H1 (cell line): ENCODE results near the gene NOL4L. TPM values are rescaled to one million over a fixed set of nuclear protein-coding genes. Genes with fewer than 3 reads are reported as not detected.

Source experiments
- CTCF ChIA-PET: fragments of 300-600 bp; sonication (Branson Sonifier 250); formaldehyde crosslinking; loops from one replicate; lab custom pipeline; 2021; ENCODE audit not compliant: partially characterized antibody; lab: Charles Lee
- POLR2A ChIA-PET: fragments of 300-600 bp; sonication (Branson Sonifier 250); formaldehyde crosslinking; loops from one replicate; lab custom pipeline; 2021; ENCODE audit warnings: inconsistent platforms; ENCODE audit not compliant: partially characterized antibody; lab: Charles Lee
- DNase-seq, 2 experiments: peaks; one replicate each; pipeline versions ENCODE4 v3.0.0 to v3.0.0-alpha.2; 2010 to 2022; ENCODE audit warnings: low spot score in 2 of 2, low read depth in 1 of 2, mixed read lengths in 1 of 2
- FAIRE-seq: peaks from 2 replicates; lab custom pipeline; 2011; peaks lifted over from hg19 to GRCh38; lab: Jason Lieb, UNC
- H2AFZ ChIP-seq: 2 replicates; pipeline ENCODE4 v1.8.1; 2012; ENCODE audit warnings: low read length, inconsistent platforms
- H2AK5ac ChIP-seq: 2 replicates; pipeline ENCODE4 v1.6.1; 2013; ENCODE audit warnings: low read depth, low read length
- H2BK120ac ChIP-seq: replicated peaks from 2 replicates; pipeline ENCODE3; 2013; ENCODE audit warnings: low read depth, low read length, inconsistent platforms
- H2BK12ac ChIP-seq: 2 replicates; pipeline ENCODE4 v1.6.1; 2013; ENCODE audit warnings: low read depth, low read length
- H2BK15ac ChIP-seq: 2 replicates; pipeline ENCODE4 v1.6.1; 2013; ENCODE audit warnings: low read length
- H2BK20ac ChIP-seq: 2 replicates; pipeline ENCODE4 v1.6.1; 2013; ENCODE audit warnings: low read length
- H2BK5ac ChIP-seq: 2 replicates; pipeline ENCODE4 v1.6.1; 2013; ENCODE audit warnings: low read depth, low read length
- H3K14ac ChIP-seq: 2 replicates; pipeline ENCODE4 v1.6.1; 2013; ENCODE audit warnings: inconsistent platforms; ENCODE audit not compliant: insufficient read length
- H3K18ac ChIP-seq: 2 replicates; pipeline ENCODE4 v1.6.1; 2013; ENCODE audit warnings: low read length; ENCODE audit errors: extremely low read depth
- H3K23ac ChIP-seq: 2 replicates; pipeline ENCODE4 v1.6.1; 2013; ENCODE audit warnings: inconsistent platforms; ENCODE audit not compliant: insufficient read length
- H3K23me2 ChIP-seq: 2 replicates; pipeline ENCODE4 v1.6.1; 2013; ENCODE audit warnings: low read depth, low read length
- H3K27ac ChIP-seq: 2 replicates; pipeline ENCODE4 v1.6.1; 2011; ENCODE audit warnings: low read depth, low read length, inconsistent platforms
- H3K27me3 ChIP-seq, 4 experiments: replicated peaks in 1 of 4; 1 replicate in 1 of 4; 2 replicates in 3 of 4; pipeline versions ENCODE4 v1.6.1 to v1.8.1; 2011 to 2013; ENCODE audit warnings: low read length in 3 of 4, mild to moderate bottlenecking in 3 of 4, inconsistent platforms in 2 of 4, mixed read lengths in 2 of 4, moderate library complexity in 1 of 4; ENCODE audit not compliant: control insufficient read depth in 3 of 4, insufficient read depth in 3 of 4; ENCODE audit errors: extremely low read depth in 1 of 4
- H3K36me3 ChIP-seq, 4 experiments: 2 replicates each; pipeline versions ENCODE4 v1.6.1 to v1.8.1; 2011 to 2013; ENCODE audit warnings: mild to moderate bottlenecking in 4 of 4, low read length in 3 of 4, moderate library complexity in 2 of 4, control low read depth in 1 of 4, inconsistent platforms in 1 of 4; ENCODE audit not compliant: insufficient read depth in 4 of 4, control insufficient read depth in 2 of 4
- H3K4ac ChIP-seq: replicated peaks from 2 replicates; pipeline ENCODE3; 2013; ENCODE audit warnings: low read length, low read depth, mixed read lengths, inconsistent platforms; ENCODE audit not compliant: insufficient read length
- H3K4me1 ChIP-seq, 4 experiments: replicated peaks in 1 of 4; 1 replicate in 1 of 4; 2 replicates in 3 of 4; pipeline versions ENCODE4 v1.6.1 to v1.8.1; 2011 to 2013; ENCODE audit warnings: low read length in 3 of 4, inconsistent platforms in 2 of 4, mixed read lengths in 1 of 4; ENCODE audit not compliant: insufficient read depth in 4 of 4, control insufficient read depth in 3 of 4
- H3K4me2 ChIP-seq, 2 experiments: 2 replicates each; pipeline versions ENCODE4 v1.6.1 to v1.8.1; 2011 to 2013; ENCODE audit warnings: low read depth in 2 of 2, low read length in 2 of 2, control low read depth in 1 of 2, inconsistent platforms in 1 of 2, mild to moderate bottlenecking in 1 of 2; ENCODE audit not compliant: insufficient read depth in 1 of 2
- H3K4me3 ChIP-seq, 4 experiments: fragments of 200-600, 300-600 bp in 1 of 4; sonication (generic), shearing (Covaris generic), sonication (Bioruptor Twin) in 1 of 4; 2 replicates each; pipeline versions ENCODE4 v1.5.1 to v1.8.1; 2011 to 2016; ENCODE audit warnings: low read length in 4 of 4, low read depth in 3 of 4, control low read depth in 2 of 4, inconsistent platforms in 2 of 4, mild to moderate bottlenecking in 2 of 4, mixed read lengths in 1 of 4, moderate library complexity in 1 of 4; ENCODE audit not compliant: insufficient read depth in 2 of 4; ENCODE audit errors: extremely low read depth in 1 of 4
- H3K56ac ChIP-seq: replicated peaks from 2 replicates; pipeline ENCODE3; 2013; ENCODE audit warnings: low read depth, mild to moderate bottlenecking, mixed read lengths, low read length, inconsistent platforms; ENCODE audit not compliant: insufficient read length
- H3K79me1 ChIP-seq: 2 replicates; pipeline ENCODE4 v1.6.1; 2013; ENCODE audit warnings: low read depth, low read length, control low read depth
- H3K79me2 ChIP-seq, 2 experiments: 2 replicates each; pipeline versions ENCODE4 v1.6.1 to v1.8.1; 2012 to 2013; ENCODE audit warnings: low read length in 2 of 2, mild to moderate bottlenecking in 2 of 2, inconsistent platforms in 1 of 2; ENCODE audit not compliant: insufficient read depth in 2 of 2, control insufficient read depth in 1 of 2
- H3K9ac ChIP-seq, 4 experiments: replicated peaks in 1 of 4; 1 replicate in 1 of 4; 2 replicates in 3 of 4; pipeline versions ENCODE4 v1.6.1 to v1.8.1; 2011 to 2013; ENCODE audit warnings: low read depth in 3 of 4, low read length in 3 of 4, control low read depth in 2 of 4, mild to moderate bottlenecking in 2 of 4, moderate library complexity in 2 of 4, inconsistent platforms in 1 of 4; ENCODE audit errors: extremely low read depth in 1 of 4
- H3K9me3 ChIP-seq, 2 experiments: 2 replicates each; pipeline versions ENCODE4 v1.6.1 to v1.8.1; 2012 to 2013; ENCODE audit warnings: mild to moderate bottlenecking in 2 of 2, moderate library complexity in 2 of 2, control low read depth in 1 of 2, inconsistent platforms in 1 of 2, low read depth in 1 of 2, low read length in 1 of 2, mixed read lengths in 1 of 2; ENCODE audit not compliant: insufficient read depth in 2 of 2
- H4K20me1 ChIP-seq, 2 experiments: replicated peaks in 1 of 2; 2 replicates each; pipeline versions ENCODE3 to v1.8.1; 2011 to 2013; ENCODE audit warnings: inconsistent platforms in 2 of 2, low read length in 2 of 2, mild to moderate bottlenecking in 1 of 2; ENCODE audit not compliant: insufficient read depth in 2 of 2, control insufficient read depth in 1 of 2
- H4K5ac ChIP-seq: 2 replicates; pipeline ENCODE4 v1.6.1; 2013; ENCODE audit warnings: low read length, low read depth, mixed read lengths, inconsistent platforms; ENCODE audit not compliant: insufficient read length
- H4K8ac ChIP-seq: 2 replicates; pipeline ENCODE4 v1.8.0; 2013; ENCODE audit warnings: mild to moderate bottlenecking, moderate library complexity, low read length, inconsistent platforms; ENCODE audit not compliant: insufficient read depth; ENCODE audit errors: extremely low read depth
- H4K91ac ChIP-seq: replicated peaks from 2 replicates; pipeline ENCODE3; 2013; ENCODE audit warnings: low read length, mixed read lengths, inconsistent platforms; ENCODE audit not compliant: insufficient read length
- CBX5 ChIP-seq: fragments of 300-800, 300-1000 bp; sonication (generic); IDR thresholded peaks from 2 replicates; pipeline ENCODE4 v1.7.1; 2016; ENCODE audit warnings: antibody characterized with exemption, low read length, low read depth
- EZH2 ChIP-seq: fragments of 200-600 bp; sonication (generic); IDR thresholded peaks from 2 replicates; pipeline ENCODE4 v1.7.1; 2012; ENCODE audit warnings: low read depth, mild to moderate bottlenecking, moderate library complexity, low read length, inconsistent platforms; ENCODE audit not compliant: severe bottlenecking
- JUN ChIP-seq: IDR thresholded peaks from 2 replicates; pipeline ENCODE4 v1.6.1; 2011; ENCODE audit warnings: low read depth, mild to moderate bottlenecking, improper control_type of control experiment, low read length
- SIX5 ChIP-seq: IDR thresholded peaks from 2 replicates; pipeline ENCODE4 v1.6.1; 2011; ENCODE audit warnings: mild to moderate bottlenecking, low read depth, low read length
- TEAD4 ChIP-seq: IDR thresholded peaks from 2 replicates; pipeline ENCODE4 v1.6.1; 2012; ENCODE audit warnings: low read depth, low read length, inconsistent platforms, mixed read lengths
- YY1 ChIP-seq: IDR thresholded peaks from 2 replicates; pipeline ENCODE4 v1.6.1; 2011; ENCODE audit warnings: low read depth, mild to moderate bottlenecking, low read length
- WGBS, 2 experiments: shearing (Covaris generic) in 1 of 2; methylation state at CpG; one replicate each; pipeline versions ENCODE4 v1.1.6 to v1.1.7; 2013 to 2015; ENCODE audit warnings: low lambda C conversion rate in 2 of 2, mixed read lengths in 2 of 2, inconsistent platforms in 1 of 2, low coverage in 1 of 2, missing lambda C conversion rate in 1 of 2; ENCODE audit not compliant: insufficient replicate concordance in 2 of 2, insufficient coverage in 1 of 2, insufficient read length in 1 of 2; ENCODE audit errors: extremely low coverage in 1 of 2, missing lambda C conversion rate in 1 of 2; 5-methylcytosine and 5-hydroxymethylcytosine counted together
- polyA plus RNA-seq, 7 experiments: library from polyadenylated mRNA; depleted of rRNA in 3 of 7; stranded (reverse) in 5 of 7; unstranded in 2 of 7; fragments of >200 nt in 5 of 7; fragments of 200-250 nt in 2 of 7; gene quantifications; 1 replicate in 5 of 7; 2 replicates in 1 of 7; 4 replicates in 1 of 7; pipeline versions ENCODE4 v1.2.1 to v1.2.3, GENCODE V29; 2011 to 2013; ENCODE audit warnings: missing spikeins in 2 of 7, mixed read lengths in 2 of 7
- total RNA-seq: library from RNA; stranded (reverse); fragmentation: NEBNext Ultra II Directional; extraction: Animal tissue kit (Norgen Biotek cat#: 25700); gene quantifications from 2 replicates; pipeline ENCODE4 v1.2.1, GENCODE V29; 2021
- TF ChIP-seq, protein P1 (sequence below): IDR thresholded peaks from 2 replicates; pipeline ENCODE4 v1.6.1; 2012; ENCODE audit warnings: low read length, inconsistent platforms
- TF ChIP-seq, protein P2 (sequence below): IDR thresholded peaks from 2 replicates; pipeline ENCODE4 v1.6.1; 2011; ENCODE audit warnings: low read depth, mild to moderate bottlenecking, low read length; ENCODE audit not compliant: insufficient read depth
- TF ChIP-seq, protein P3 (sequence below), 3 experiments: IDR thresholded peaks; 1 replicate in 2 of 3; 2 replicates in 1 of 3; pipeline versions ENCODE4 v1.5.1 to v1.6.1; 2011; ENCODE audit warnings: low read length in 3 of 3, mild to moderate bottlenecking in 3 of 3, inconsistent platforms in 2 of 3, low read depth in 1 of 3, moderate library complexity in 1 of 3; ENCODE audit not compliant: insufficient read depth in 1 of 3; ENCODE audit errors: control extremely low read depth in 1 of 3

NOL4L gene
- total and polyA plus RNA-seq, 2 of the 8 experiments (the other 6 are each of a cell fraction or from before 2014, with no cell fraction given), result 15.3 to 23.7 TPM

DNA sequence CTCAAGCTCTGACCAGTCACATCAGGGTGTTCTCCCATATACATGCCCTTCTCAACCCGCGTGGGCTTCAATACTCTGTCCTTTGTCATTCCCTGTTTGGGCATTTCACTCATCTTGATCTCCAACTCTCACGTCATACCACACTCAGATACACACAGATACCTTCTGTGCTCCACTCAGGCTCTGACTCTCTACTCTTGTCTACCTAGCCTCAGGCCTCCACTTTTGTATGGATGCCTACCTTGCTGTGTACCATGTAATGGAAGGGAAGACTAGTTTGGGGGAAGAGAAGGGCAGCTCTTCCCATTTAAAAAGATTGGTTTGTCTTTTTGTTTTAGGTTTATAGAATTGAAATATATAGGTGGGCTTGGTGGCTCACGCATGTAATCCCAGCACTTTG lies 178.4 kb downstream of the NOL4L start:
- Histone ChIP-seq H4K5ac (no peak overlapping the region), H3K4me3 (no peak overlapping the region), H3K56ac (no peak overlapping the region), H3K18ac (no peak overlapping the region), H3K36me3 (no peaks in the 10 kb centered on the region; a peak in 1 of 8 replicates), H2AFZ (no peak overlapping the region), H2BK15ac (no peak overlapping the region), H3K23me2 (no peaks in the 10 kb centered on the region), H4K20me1 (peaks cover 0 to 2% of the 10 kb centered on the region in 2 experiments), H3K79me1 (no peaks in the 10 kb centered on the region), H2AK5ac (no peak overlapping the region), H2BK120ac (no peak overlapping the region), H3K79me2 (no peaks in the 10 kb centered on the region), H3K27me3 (no peaks in the 10 kb centered on the region), H3K9me3 (no peaks in the 10 kb centered on the region), H2BK12ac (no peak overlapping the region), H3K4ac (no peak overlapping the region), H3K14ac (no peak overlapping the region), H3K4me1 (no peaks in the 10 kb centered on the region), H4K8ac (no peak overlapping the region), H4K91ac (no peak overlapping the region), H3K4me2 (no peak overlapping the region), H2BK20ac (no peak overlapping the region), H3K27ac (no peak overlapping the region), H2BK5ac (no peak overlapping the region), H3K23ac (no peak overlapping the region), H3K9ac (no peak overlapping the region)
- ChIA-PET CTCF (no interaction called here), POLR2A (interaction anchor here (1.2 kb wide), 1 partner anchor 15 kb away, joined by 5 read pairs; no protein-coding TSS in a partner anchor)
- 92% methylated on average over 4 of the region's 4 CpGs; no CpG with 5 or more reads in 1 of the 2 experiments for WGBS, 2 experiments
- no peak for DNase-seq
- no peak for FAIRE-seq
- TF ChIP-seq, protein P1, sequence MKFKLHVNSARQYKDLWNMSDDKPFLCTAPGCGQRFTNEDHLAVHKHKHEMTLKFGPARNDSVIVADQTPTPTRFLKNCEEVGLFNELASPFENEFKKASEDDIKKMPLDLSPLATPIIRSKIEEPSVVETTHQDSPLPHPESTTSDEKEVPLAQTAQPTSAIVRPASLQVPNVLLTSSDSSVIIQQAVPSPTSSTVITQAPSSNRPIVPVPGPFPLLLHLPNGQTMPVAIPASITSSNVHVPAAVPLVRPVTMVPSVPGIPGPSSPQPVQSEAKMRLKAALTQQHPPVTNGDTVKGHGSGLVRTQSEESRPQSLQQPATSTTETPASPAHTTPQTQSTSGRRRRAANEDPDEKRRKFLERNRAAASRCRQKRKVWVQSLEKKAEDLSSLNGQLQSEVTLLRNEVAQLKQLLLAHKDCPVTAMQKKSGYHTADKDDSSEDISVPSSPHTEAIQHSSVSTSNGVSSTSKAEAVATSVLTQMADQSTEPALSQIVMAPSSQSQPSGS, result no peak
- TF ChIP-seq SIX5 (no peak), CBX5 (no peak), JUN (no peak), TEAD4 (no peak), EZH2 (no peak), YY1 (no peak)
- TF ChIP-seq, protein P2, sequence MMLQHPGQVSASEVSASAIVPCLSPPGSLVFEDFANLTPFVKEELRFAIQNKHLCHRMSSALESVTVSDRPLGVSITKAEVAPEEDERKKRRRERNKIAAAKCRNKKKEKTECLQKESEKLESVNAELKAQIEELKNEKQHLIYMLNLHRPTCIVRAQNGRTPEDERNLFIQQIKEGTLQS, result no peak
- TF ChIP-seq, protein P3, sequence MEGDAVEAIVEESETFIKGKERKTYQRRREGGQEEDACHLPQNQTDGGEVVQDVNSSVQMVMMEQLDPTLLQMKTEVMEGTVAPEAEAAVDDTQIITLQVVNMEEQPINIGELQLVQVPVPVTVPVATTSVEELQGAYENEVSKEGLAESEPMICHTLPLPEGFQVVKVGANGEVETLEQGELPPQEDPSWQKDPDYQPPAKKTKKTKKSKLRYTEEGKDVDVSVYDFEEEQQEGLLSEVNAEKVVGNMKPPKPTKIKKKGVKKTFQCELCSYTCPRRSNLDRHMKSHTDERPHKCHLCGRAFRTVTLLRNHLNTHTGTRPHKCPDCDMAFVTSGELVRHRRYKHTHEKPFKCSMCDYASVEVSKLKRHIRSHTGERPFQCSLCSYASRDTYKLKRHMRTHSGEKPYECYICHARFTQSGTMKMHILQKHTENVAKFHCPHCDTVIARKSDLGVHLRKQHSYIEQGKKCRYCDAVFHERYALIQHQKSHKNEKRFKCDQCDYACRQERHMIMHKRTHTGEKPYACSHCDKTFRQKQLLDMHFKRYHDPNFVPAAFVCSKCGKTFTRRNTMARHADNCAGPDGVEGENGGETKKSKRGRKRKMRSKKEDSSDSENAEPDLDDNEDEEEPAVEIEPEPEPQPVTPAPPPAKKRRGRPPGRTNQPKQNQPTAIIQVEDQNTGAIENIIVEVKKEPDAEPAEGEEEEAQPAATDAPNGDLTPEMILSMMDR (IDR thresholded peaks at IDR 0.05; ENCODE audit: control extremely low read depth in 1 of 3, insufficient read depth in 1 of 3, low read depth in 1 of 3, low read length in 3 of 3), result no peak
